Loucy (cell line): ENCODE measurements around the gene MTHFD2L.

Experiments used
- H2AFZ ChIP-seq: fragments of 200-600 bp; sonication (generic); 2 replicates; pipeline ENCODE4 v1.6.0; 2016; ENCODE audit warnings: antibody characterized with exemption, mild to moderate bottlenecking, low read length, moderate library complexity
- H3F3A ChIP-seq: fragments of 200-600 bp; 2 replicates; pipeline ENCODE4 v1.6.0; 2016; ENCODE audit warnings: antibody characterized with exemption, low read depth, mild to moderate bottlenecking
- H3K27me3 ChIP-seq: fragments of 200-600 bp; sonication (generic); 2 replicates; pipeline ENCODE4 v1.6.1; 2014; ENCODE audit warnings: low read length, mild to moderate bottlenecking; ENCODE audit not compliant: insufficient read depth, poor library complexity, severe bottlenecking
- H3K36me3 ChIP-seq: fragments of 200-600 bp; sonication (generic); 2 replicates; pipeline ENCODE4 v1.6.1; 2016; ENCODE audit warnings: low read length; ENCODE audit not compliant: insufficient read depth
- H3K4me1 ChIP-seq: fragments of 200-600 bp; sonication (generic); 2 replicates; pipeline ENCODE4 v1.5.1; 2014; ENCODE audit warnings: low read length, mild to moderate bottlenecking; ENCODE audit not compliant: insufficient read depth, poor library complexity, severe bottlenecking
- H3K4me2 ChIP-seq: fragments of 200-600 bp; sonication (generic); 2 replicates; pipeline ENCODE4 v1.6.0; 2014; ENCODE audit warnings: antibody characterized with exemption, low read length, low read depth, mild to moderate bottlenecking; ENCODE audit not compliant: poor library complexity, severe bottlenecking
- H3K4me3 ChIP-seq: fragments of 200-600 bp; sonication (generic); 2 replicates; pipeline ENCODE4 v1.5.1; 2014; ENCODE audit warnings: low read length, mild to moderate bottlenecking, mixed read lengths; ENCODE audit not compliant: poor library complexity, severe bottlenecking
- H3K79me2 ChIP-seq: fragments of 200-600 bp; sonication (generic); 2 replicates; pipeline ENCODE4 v1.6.1; 2014; ENCODE audit warnings: low read length; ENCODE audit not compliant: insufficient read depth
- H3K9ac ChIP-seq: fragments of 200-600 bp; sonication (generic); 2 replicates; pipeline ENCODE4 v1.6.0; 2014; ENCODE audit warnings: mild to moderate bottlenecking, low read depth, low read length, moderate library complexity; ENCODE audit not compliant: poor library complexity, severe bottlenecking
- H3K9me2 ChIP-seq: fragments of 200-600 bp; sonication (generic); replicated peaks from 2 replicates; pipeline ENCODE4 v1.6.1; 2016; ENCODE audit warnings: low read depth, low read length, mixed read lengths
- H3K9me3 ChIP-seq: fragments of 200-600 bp; sonication (generic); 2 replicates; pipeline ENCODE4 v1.6.1; 2014; ENCODE audit warnings: mild to moderate bottlenecking, antibody characterized with exemption, low read length, low read depth; ENCODE audit not compliant: insufficient read depth
- H4K20me1 ChIP-seq: fragments of 200-600 bp; sonication (generic); 2 replicates; pipeline ENCODE4 v1.6.0; 2014; ENCODE audit warnings: antibody characterized with exemption, low read length, mild to moderate bottlenecking; ENCODE audit not compliant: insufficient read depth, poor library complexity, severe bottlenecking
- EZH2phosphoT487 ChIP-seq: fragments of 200-600 bp; IDR thresholded peaks from 2 replicates; pipeline ENCODE4 v1.6.1; 2018; ENCODE audit warnings: antibody characterized with exemption, mild to moderate bottlenecking, moderate library complexity, borderline replicate concordance
- TF ChIP-seq, protein P1 (sequence below): fragments of 200-600 bp; sonication (generic); conservative IDR thresholded peaks from 2 replicates; pipeline ENCODE4 v1.5.1; 2014; ENCODE audit warnings: mild to moderate bottlenecking, antibody characterized with exemption, low read length

The MTHFD2L gene

GRCh38 chr4:74167585-74167984, 9.7 kb downstream of the MTHFD2L start:
- Histone ChIP-seq H3K36me3 (no peaks in the 10 kb centered on the region), H3K27me3 (no peaks in the 10 kb centered on the region), H3K9me2 (no peaks in the 10 kb centered on the region), H3K9me3 (no peaks in the 10 kb centered on the region), H2AFZ (no peak overlapping the region), H4K20me1 (no peaks in the 10 kb centered on the region), H3K9ac (no peak overlapping the region), H3K4me3 (no peak overlapping the region), H3K4me2 (no peak overlapping the region), H3K4me1 (peaks cover 6% of the 10 kb centered on the region), H3K79me2 (peaks cover 16% of the 10 kb centered on the region; the same call in 1 of the 2 replicates), H3F3A (no peaks in the 10 kb centered on the region)
- TF ChIP-seq, protein P1, sequence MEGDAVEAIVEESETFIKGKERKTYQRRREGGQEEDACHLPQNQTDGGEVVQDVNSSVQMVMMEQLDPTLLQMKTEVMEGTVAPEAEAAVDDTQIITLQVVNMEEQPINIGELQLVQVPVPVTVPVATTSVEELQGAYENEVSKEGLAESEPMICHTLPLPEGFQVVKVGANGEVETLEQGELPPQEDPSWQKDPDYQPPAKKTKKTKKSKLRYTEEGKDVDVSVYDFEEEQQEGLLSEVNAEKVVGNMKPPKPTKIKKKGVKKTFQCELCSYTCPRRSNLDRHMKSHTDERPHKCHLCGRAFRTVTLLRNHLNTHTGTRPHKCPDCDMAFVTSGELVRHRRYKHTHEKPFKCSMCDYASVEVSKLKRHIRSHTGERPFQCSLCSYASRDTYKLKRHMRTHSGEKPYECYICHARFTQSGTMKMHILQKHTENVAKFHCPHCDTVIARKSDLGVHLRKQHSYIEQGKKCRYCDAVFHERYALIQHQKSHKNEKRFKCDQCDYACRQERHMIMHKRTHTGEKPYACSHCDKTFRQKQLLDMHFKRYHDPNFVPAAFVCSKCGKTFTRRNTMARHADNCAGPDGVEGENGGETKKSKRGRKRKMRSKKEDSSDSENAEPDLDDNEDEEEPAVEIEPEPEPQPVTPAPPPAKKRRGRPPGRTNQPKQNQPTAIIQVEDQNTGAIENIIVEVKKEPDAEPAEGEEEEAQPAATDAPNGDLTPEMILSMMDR: no peak
- TF ChIP-seq EZH2phosphoT487: no peak

- H3K4me2 ChIP-seq: no peak overlapping the region
- H3K36me3 ChIP-seq: no peaks in the 10 kb centered on the region
- peaks cover 6% of the 10 kb centered on the region for H3K4me1 ChIP-seq
- H3F3A ChIP-seq: no peaks in the 10 kb centered on the region
- no peak overlapping the region for H3K4me3 ChIP-seq
- peaks cover 13% of the 10 kb centered on the region; the same call in 1 of the 2 replicates for H3K79me2 ChIP-seq
- TF ChIP-seq EZH2phosphoT487: no peak
- TF ChIP-seq, protein P1: no peak
- H3K9me3 ChIP-seq: no peaks in the 10 kb centered on the region
- H3K9me2 ChIP-seq: no peaks in the 10 kb centered on the region
- H4K20me1 ChIP-seq: no peaks in the 10 kb centered on the region
- H3K9ac ChIP-seq: no peak overlapping the region
- no peak overlapping the region for H2AFZ ChIP-seq
- H3K27me3 ChIP-seq: no peaks in the 10 kb centered on the region
These were observed 10.9 kb downstream of the MTHFD2L start for GRCh38 chr4:74168841-74169240.

GRCh38 chr4:74173321-74173720, 15.4 kb downstream of the MTHFD2L start:
- H2AFZ ChIP-seq: no peak overlapping the region
- H3K36me3 ChIP-seq: peaks cover 5% of the 10 kb centered on the region; the same call in 1 of the 2 replicates
- no peaks in the 10 kb centered on the region for H3K79me2 ChIP-seq
- H3K4me3 ChIP-seq: no peak overlapping the region
- no peak for TF ChIP-seq EZH2phosphoT487
- TF ChIP-seq, protein P1: no peak
- H3K9ac ChIP-seq: no peak overlapping the region
- H3K9me2 ChIP-seq: no peaks in the 10 kb centered on the region
- no peaks in the 10 kb centered on the region for H3F3A ChIP-seq
- no peaks in the 10 kb centered on the region for H3K27me3 ChIP-seq
- H3K9me3 ChIP-seq: no peaks in the 10 kb centered on the region
- H4K20me1 ChIP-seq: no peaks in the 10 kb centered on the region
- no peak overlapping the region for H3K4me2 ChIP-seq
- no peaks in the 10 kb centered on the region for H3K4me1 ChIP-seq
